ENCODE results near the gene CDYL. TPM values are rescaled to one million over a fixed set of nuclear protein-coding genes. Genes with fewer than 3 reads are reported as not detected.

CDYL gene
- total RNA-seq, 2 donors from 2014 or later: 55.1 to 58.2 TPM

DNA sequence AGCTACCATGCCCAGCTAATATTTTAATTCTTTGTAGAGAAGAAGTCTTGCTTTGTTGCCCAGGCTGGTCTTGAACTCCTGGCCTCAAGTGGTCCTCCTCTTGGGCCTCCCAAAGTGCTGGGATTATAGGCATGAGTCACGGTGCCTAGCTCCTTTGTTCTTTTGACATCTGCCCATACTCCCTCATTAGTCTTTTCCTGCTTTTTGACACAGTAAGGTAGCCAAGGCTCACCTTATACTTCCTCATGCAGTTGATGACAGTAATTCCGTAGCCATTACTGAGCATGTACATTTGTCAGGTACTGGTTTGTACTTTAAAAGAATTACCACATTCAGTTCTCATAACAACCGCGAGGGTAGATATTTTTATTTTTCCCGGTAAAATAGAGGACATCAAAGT, 76.7 kb downstream of the CDYL start:
- Mint-ChIP-seq H3K4me1 (peaks cover 7% of the 10 kb centered on the region), H3K36me3 (ENCODE audit: low read depth) (no peaks in the 10 kb centered on the region), H3K9me3 (no peaks in the 10 kb centered on the region), H3K27ac (no peak overlapping the region), H3K27me3 (ENCODE audit: insufficient read depth) (no peaks in the 10 kb centered on the region), H3K4me3 (no peak overlapping the region)
- H3K36me3 ChIP-seq (ENCODE audit: control insufficient read depth, insufficient read depth, low read length): no peaks in the 10 kb centered on the region
- H3K4me3 ChIP-seq (ENCODE audit: low read length): no peak overlapping the region
- WGBS, 2 experiments (ENCODE audit: insufficient coverage in 1 of 2, insufficient read length in 1 of 2): 86 to 90% methylated on average over 2 to 5 of the region's 5 CpGs
- no peaks in the 10 kb centered on the region for H3K27me3 ChIP-seq (ENCODE audit: control insufficient read depth, insufficient read depth, low read length, poor library complexity, severe bottlenecking)
- TF ChIP-seq, protein P1, sequence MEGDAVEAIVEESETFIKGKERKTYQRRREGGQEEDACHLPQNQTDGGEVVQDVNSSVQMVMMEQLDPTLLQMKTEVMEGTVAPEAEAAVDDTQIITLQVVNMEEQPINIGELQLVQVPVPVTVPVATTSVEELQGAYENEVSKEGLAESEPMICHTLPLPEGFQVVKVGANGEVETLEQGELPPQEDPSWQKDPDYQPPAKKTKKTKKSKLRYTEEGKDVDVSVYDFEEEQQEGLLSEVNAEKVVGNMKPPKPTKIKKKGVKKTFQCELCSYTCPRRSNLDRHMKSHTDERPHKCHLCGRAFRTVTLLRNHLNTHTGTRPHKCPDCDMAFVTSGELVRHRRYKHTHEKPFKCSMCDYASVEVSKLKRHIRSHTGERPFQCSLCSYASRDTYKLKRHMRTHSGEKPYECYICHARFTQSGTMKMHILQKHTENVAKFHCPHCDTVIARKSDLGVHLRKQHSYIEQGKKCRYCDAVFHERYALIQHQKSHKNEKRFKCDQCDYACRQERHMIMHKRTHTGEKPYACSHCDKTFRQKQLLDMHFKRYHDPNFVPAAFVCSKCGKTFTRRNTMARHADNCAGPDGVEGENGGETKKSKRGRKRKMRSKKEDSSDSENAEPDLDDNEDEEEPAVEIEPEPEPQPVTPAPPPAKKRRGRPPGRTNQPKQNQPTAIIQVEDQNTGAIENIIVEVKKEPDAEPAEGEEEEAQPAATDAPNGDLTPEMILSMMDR (conservative IDR thresholded peaks at IDR 0.05): no peak
- no peak for DNase-seq
- no peak overlapping the region for H3K27ac ChIP-seq (ENCODE audit: low read depth, low read length)
- H3K9ac ChIP-seq (ENCODE audit: extremely low read depth, low read length, poor library complexity, severe bottlenecking): no peak overlapping the region
- H3K9me3 ChIP-seq (ENCODE audit: control insufficient read depth, low read length): no peaks in the 10 kb centered on the region
- peaks cover 2% of the 10 kb centered on the region for H3K4me1 ChIP-seq (ENCODE audit: control insufficient read depth, insufficient read depth, low read length)

DNA sequence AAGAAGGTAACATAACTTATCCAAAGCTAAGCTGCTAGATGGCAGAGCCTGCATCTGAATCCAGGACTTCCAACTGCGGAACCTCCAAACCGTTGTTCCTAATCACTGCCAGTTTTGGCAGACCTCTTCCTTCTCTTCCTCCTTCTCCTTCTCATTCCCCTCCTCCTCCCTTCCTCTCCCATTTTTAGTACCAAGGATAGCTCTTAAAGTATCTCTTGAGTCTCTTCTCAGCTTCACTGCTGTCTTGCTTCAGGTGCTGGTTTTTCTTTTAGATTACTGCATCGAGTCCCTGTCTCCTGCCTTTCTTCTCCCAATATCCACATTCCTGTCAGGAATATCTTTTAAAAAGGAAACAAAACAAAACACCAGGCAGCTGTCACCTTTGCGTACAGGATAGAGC, 77.1 kb downstream of the CDYL start:
- H3K4me3 Mint-ChIP-seq: no peak overlapping the region
- WGBS, 2 experiments (ENCODE audit: insufficient coverage in 1 of 2, insufficient read length in 1 of 2): 86 to 96% methylated on average over 2 to 4 of the region's 4 CpGs
- H3K4me1 ChIP-seq (ENCODE audit: control insufficient read depth, insufficient read depth, low read length): peaks cover 2% of the 10 kb centered on the region

DNA sequence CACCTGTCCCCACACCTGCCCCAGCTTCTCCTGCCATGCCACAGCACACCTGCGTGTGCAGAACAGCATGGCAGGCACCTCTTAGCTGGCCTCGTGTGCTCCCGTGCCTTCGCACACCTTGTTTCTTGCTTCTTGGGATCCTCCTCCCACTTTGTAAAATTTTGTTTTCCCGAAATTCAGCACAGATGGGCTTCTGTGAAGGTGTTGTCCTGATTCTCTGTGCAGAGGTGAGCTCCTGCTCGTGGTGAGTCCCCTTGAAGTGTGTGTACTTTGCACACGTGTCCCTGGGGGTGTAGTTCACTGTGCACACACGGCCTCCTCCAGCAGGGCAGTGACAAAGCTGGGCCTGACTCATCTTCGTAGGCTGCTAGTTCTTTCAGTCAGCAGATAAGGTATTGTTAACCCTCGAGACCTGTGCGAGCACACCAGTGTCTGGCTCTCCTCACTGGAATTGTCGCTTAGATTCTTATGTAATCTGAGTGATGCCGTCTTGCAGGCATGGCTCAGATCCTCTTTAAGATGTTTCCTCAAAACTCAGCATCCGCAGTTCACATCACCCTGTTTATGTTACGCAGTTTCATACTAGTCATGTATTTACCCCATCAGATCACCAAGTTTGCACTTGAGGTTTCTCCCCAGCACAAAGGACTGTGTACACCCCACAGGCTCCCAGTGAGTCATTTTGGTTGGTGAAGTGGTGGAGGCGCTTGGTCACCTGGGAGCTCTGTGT, 77.7 kb downstream of the CDYL start:
- DNase-seq: no peak
- Mint-ChIP-seq H3K36me3 (ENCODE audit: low read depth) (no peaks in the 10 kb centered on the region), H3K9me3 (no peaks in the 10 kb centered on the region), H3K4me1 (peaks cover 8% of the 10 kb centered on the region), H3K27me3 (ENCODE audit: insufficient read depth) (no peaks in the 10 kb centered on the region), H3K4me3 (no peak overlapping the region), H3K27ac (no peak overlapping the region)
- TF ChIP-seq, protein P1 (conservative IDR thresholded peaks at IDR 0.05): no peak
- H3K4me1 ChIP-seq (ENCODE audit: control insufficient read depth, insufficient read depth, low read length): no peaks in the 10 kb centered on the region
- WGBS, 2 experiments (ENCODE audit: insufficient coverage in 1 of 2, insufficient read length in 1 of 2): 91 to 93% methylated on average over 14 to 16 of the region's 16 CpGs
- no peak overlapping the region for H3K27ac ChIP-seq (ENCODE audit: low read depth, low read length)
- no peak overlapping the region for H3K4me3 ChIP-seq (ENCODE audit: low read length)
- H3K9me3 ChIP-seq (ENCODE audit: control insufficient read depth, low read length): no peaks in the 10 kb centered on the region
- H3K27me3 ChIP-seq (ENCODE audit: control insufficient read depth, insufficient read depth, low read length, poor library complexity, severe bottlenecking): no peaks in the 10 kb centered on the region
- no peaks in the 10 kb centered on the region for H3K36me3 ChIP-seq (ENCODE audit: control insufficient read depth, insufficient read depth, low read length)
- H3K9ac ChIP-seq (ENCODE audit: extremely low read depth, low read length, poor library complexity, severe bottlenecking): no peak overlapping the region

More for the DNA sequence above, 77.1 kb downstream of the CDYL start:
- TF ChIP-seq, protein P1 (conservative IDR thresholded peaks at IDR 0.05): no peak
- Histone ChIP-seq H3K9me3 (ENCODE audit: control insufficient read depth, low read length) (no peaks in the 10 kb centered on the region), H3K27ac (ENCODE audit: low read depth, low read length) (no peak overlapping the region), H3K36me3 (ENCODE audit: control insufficient read depth, insufficient read depth, low read length) (no peaks in the 10 kb centered on the region), H3K27me3 (ENCODE audit: control insufficient read depth, insufficient read depth, low read length, poor library complexity, severe bottlenecking) (no peaks in the 10 kb centered on the region), H3K9ac (ENCODE audit: extremely low read depth, low read length, poor library complexity, severe bottlenecking) (no peak overlapping the region), H3K4me3 (ENCODE audit: low read length) (no peak overlapping the region)
- no peak for DNase-seq
- no peaks in the 10 kb centered on the region for H3K36me3 Mint-ChIP-seq (ENCODE audit: low read depth)
- H3K27me3 Mint-ChIP-seq (ENCODE audit: insufficient read depth): no peaks in the 10 kb centered on the region
- no peaks in the 10 kb centered on the region for H3K9me3 Mint-ChIP-seq
- H3K27ac Mint-ChIP-seq: no peak overlapping the region
- H3K4me1 Mint-ChIP-seq: peaks cover 4% of the 10 kb centered on the region

All from endodermal cell (in vitro differentiated cells).